T-helper 2 cell (primary cell): ENCODE results near the gene MAPK8IP3.

Experiments
- DNase-seq, 5 experiments: peaks; one replicate each; pipeline versions ENCODE4 v3.0.0 to v3.0.0-alpha.2; 2012 to 2022

MAPK8IP3 gene

GRCh38 chr16:1680361-1680760, 25.6 kb upstream of the MAPK8IP3 start:
- no peak for DNase-seq

GRCh38 chr16:1681032-1681431, 25.0 kb upstream of the MAPK8IP3 start:
- no peak for DNase-seq

- DNase-seq = no peak
Measured at GRCh38 chr16:1687427-1688316, 18.3 kb upstream of the MAPK8IP3 start.

GRCh38 chr16:1688807-1689560, 17.0 kb upstream of the MAPK8IP3 start:
- DNase-seq = no peak

- DNase-seq = no peak
Measured at GRCh38 chr16:1689853-1690252, 16.1 kb upstream of the MAPK8IP3 start.

GRCh38 chr16:1690810-1691209, 15.2 kb upstream of the MAPK8IP3 start:
- DNase-seq = no peak

- DNase-seq = no peak
Measured at GRCh38 chr16:1691276-1691675, 14.7 kb upstream of the MAPK8IP3 start.

GRCh38 chr16:1691956-1692355, 14.0 kb upstream of the MAPK8IP3 start:
- DNase-seq = no peak

- no peak for DNase-seq
Measured at GRCh38 chr16:1696863-1697262, 9.1 kb upstream of the MAPK8IP3 start.

- no peak for DNase-seq
Measured at GRCh38 chr16:1698680-1699079, 7.3 kb upstream of the MAPK8IP3 start.

- no peak for DNase-seq
Measured at GRCh38 chr16:1700246-1700645, 5.7 kb upstream of the MAPK8IP3 start.

GRCh38 chr16:1701216-1701878, 4.6 kb upstream of the MAPK8IP3 start:
- DNase-seq = no peak

- DNase-seq = peak in 1 of 5 experiments; percentile 9
Measured at GRCh38 chr16:1705324-1705687, 689 bp upstream of the MAPK8IP3 start.

- peak in 4 of 5 experiments; percentile 7 to 69 (median 16) for DNase-seq
Measured at GRCh38 chr16:1706386-1707192, 594 bp downstream of the MAPK8IP3 start.

- DNase-seq = peak in 1 of 5 experiments; percentile 41
Measured at GRCh38 chr16:1707193-1707790, 1.3 kb downstream of the MAPK8IP3 start.

GRCh38 chr16:1708083-1708767, 2.2 kb downstream of the MAPK8IP3 start:
- DNase-seq = peak in 1 of 5 experiments; percentile 54

- peak in 1 of 5 experiments; percentile 48 for DNase-seq
Measured at GRCh38 chr16:1708768-1709180, 2.8 kb downstream of the MAPK8IP3 start.

GRCh38 chr16:1709356-1709755, 3.4 kb downstream of the MAPK8IP3 start:
- DNase-seq = no peak

GRCh38 chr16:1710811-1711507, 5.0 kb downstream of the MAPK8IP3 start:
- no peak for DNase-seq

- no peak for DNase-seq
Measured at GRCh38 chr16:1712791-1713261, 6.8 kb downstream of the MAPK8IP3 start.

- DNase-seq = no peak
Measured at GRCh38 chr16:1713331-1713730, 7.3 kb downstream of the MAPK8IP3 start.
